Lower leg skin (tissue), 4 donors: ENCODE data around the gene PREX1. TPM values are rescaled to one million over a fixed set of nuclear protein-coding genes. Genes with fewer than 3 reads are reported as not detected.

Experiments used
- DNase-seq, 2 donors: peaks; one replicate each; pipeline ENCODE4 v3.0.0-alpha.2; 2019; ENCODE audit warnings: low spot score in 2 of 2
- H3K4me3 ChIP-seq: fragments of 200-600 bp; sonication (generic); 2 replicates; pipeline ENCODE4 v1.5.1; 2017; ENCODE audit warnings: mild to moderate bottlenecking, low read depth; ENCODE audit not compliant: poor library complexity, severe bottlenecking
- POLR2A ChIP-seq, 2 donors: fragments of 450-650 bp; IDR thresholded peaks; one replicate each; pipeline ENCODE4 v1.6.1; 2016 to 2017; ENCODE audit warnings: antibody characterized with exemption in 2 of 2, mild to moderate bottlenecking in 1 of 2, moderate library complexity in 1 of 2
- WGBS, 2 donors: methylation state at CpG; one replicate each; pipeline ENCODE4 v1.1.5; 2018; 5-methylcytosine and 5-hydroxymethylcytosine counted together
- intact Hi-C: fragments of 100-400 bp; cut with DNase I; formaldehyde crosslinking; loops from one replicate; pipeline ENCODE4 v1.15.0; 2023; ENCODE audit warnings: low total_unique reads
- total RNA-seq, 4 donors: library from RNA; depleted of rRNA; stranded (reverse); fragments of >200 nt; gene quantifications; one replicate each; pipeline ENCODE4 v1.1.0, GENCODE V29; 2016
- TF ChIP-seq, protein P1 (sequence below), 3 donors: fragments of 450-650 bp; IDR thresholded peaks; one replicate each; pipeline ENCODE4 v1.5.1; 2016; ENCODE audit warnings: antibody characterized with exemption in 3 of 3, mild to moderate bottlenecking in 3 of 3, moderate library complexity in 2 of 3

Gene PREX1
- total RNA-seq, 4 donors from 2014 or later: 5.4 to 18.6 (median 7.9) TPM

- DNase-seq: no peak
- no peak overlapping the region for H3K4me3 ChIP-seq
- TF ChIP-seq POLR2A (IDR thresholded peaks at IDR 0.05): no peak
- TF ChIP-seq, protein P1, sequence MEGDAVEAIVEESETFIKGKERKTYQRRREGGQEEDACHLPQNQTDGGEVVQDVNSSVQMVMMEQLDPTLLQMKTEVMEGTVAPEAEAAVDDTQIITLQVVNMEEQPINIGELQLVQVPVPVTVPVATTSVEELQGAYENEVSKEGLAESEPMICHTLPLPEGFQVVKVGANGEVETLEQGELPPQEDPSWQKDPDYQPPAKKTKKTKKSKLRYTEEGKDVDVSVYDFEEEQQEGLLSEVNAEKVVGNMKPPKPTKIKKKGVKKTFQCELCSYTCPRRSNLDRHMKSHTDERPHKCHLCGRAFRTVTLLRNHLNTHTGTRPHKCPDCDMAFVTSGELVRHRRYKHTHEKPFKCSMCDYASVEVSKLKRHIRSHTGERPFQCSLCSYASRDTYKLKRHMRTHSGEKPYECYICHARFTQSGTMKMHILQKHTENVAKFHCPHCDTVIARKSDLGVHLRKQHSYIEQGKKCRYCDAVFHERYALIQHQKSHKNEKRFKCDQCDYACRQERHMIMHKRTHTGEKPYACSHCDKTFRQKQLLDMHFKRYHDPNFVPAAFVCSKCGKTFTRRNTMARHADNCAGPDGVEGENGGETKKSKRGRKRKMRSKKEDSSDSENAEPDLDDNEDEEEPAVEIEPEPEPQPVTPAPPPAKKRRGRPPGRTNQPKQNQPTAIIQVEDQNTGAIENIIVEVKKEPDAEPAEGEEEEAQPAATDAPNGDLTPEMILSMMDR (IDR thresholded peaks at IDR 0.05): no peak
- WGBS, 2 donors: 82 to 84% methylated on average over 1 of the region's 1 CpG
- intact Hi-C loops: no loop called here
Measured at GRCh38 chr20:48866936-48867335, 39.1 kb upstream of the PREX1 start.

- intact Hi-C loops: no loop called here
- 67 to 68% methylated on average over 5 of the region's 5 CpGs for WGBS, 2 donors
- TF ChIP-seq, protein P1 (IDR thresholded peaks at IDR 0.05): no peak
- TF ChIP-seq POLR2A (IDR thresholded peaks at IDR 0.05): no peak
Measured at GRCh38 chr20:48864738-48865318, 37.0 kb upstream of the PREX1 start.

DNA sequence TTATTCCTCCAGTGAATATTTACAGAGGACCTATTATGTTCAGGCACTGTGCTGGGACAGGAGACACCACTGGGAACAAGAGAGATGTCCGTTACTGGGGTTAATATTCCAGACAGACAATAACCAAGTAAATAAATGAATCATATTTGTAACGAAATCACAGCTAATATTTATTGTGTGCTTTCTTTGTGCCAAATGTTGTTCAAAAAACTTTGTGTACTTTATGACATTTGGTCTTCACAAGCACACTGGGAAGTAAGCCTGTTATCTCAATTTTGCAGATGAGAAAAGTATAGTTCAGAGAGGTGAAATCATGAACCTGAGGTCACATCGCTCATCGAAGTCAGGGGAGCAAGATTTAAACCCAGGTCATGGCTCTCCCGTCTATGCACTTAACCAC lies 36.5 kb upstream of the PREX1 start:
- DNase-seq: no peak
- WGBS, 2 donors: 72 to 75% methylated on average over 5 of the region's 5 CpGs
- intact Hi-C loops: no loop called here
- TF ChIP-seq POLR2A (IDR thresholded peaks at IDR 0.05): no peak
- TF ChIP-seq, protein P1 (IDR thresholded peaks at IDR 0.05): no peak
- no peak overlapping the region for H3K4me3 ChIP-seq

More at GRCh38 chr20:48864738-48865318, 37.0 kb upstream of the PREX1 start:
- no peak overlapping the region for H3K4me3 ChIP-seq
- DNase-seq: no peak

- no peak for TF ChIP-seq POLR2A (IDR thresholded peaks at IDR 0.05)
- TF ChIP-seq, protein P1 (IDR thresholded peaks at IDR 0.05): no peak
- no peak overlapping the region for H3K4me3 ChIP-seq
- intact Hi-C loops: no loop called here
- no peak for DNase-seq
- WGBS, 2 donors: 83 to 89% methylated on average over 1 of the region's 1 CpG
Measured at GRCh38 chr20:48862279-48862678, 34.5 kb upstream of the PREX1 start.

- intact Hi-C loops: no loop called here
- TF ChIP-seq POLR2A (IDR thresholded peaks at IDR 0.05): no peak
- TF ChIP-seq, protein P1 (IDR thresholded peaks at IDR 0.05): no peak
- WGBS, 2 donors: 86 to 90% methylated on average over 2 of the region's 2 CpGs
- H3K4me3 ChIP-seq: no peak overlapping the region
- no peak for DNase-seq
Measured at GRCh38 chr20:48861444-48861843, 33.6 kb upstream of the PREX1 start.
